ENCODE results near the gene TCERG1L.
"Not testable (repeated sequence)": the region's sequence is repeated elsewhere in the genome, so short reads cannot be mapped to it uniquely, and the experiment has no call there.

The TCERG1L gene

DNA sequence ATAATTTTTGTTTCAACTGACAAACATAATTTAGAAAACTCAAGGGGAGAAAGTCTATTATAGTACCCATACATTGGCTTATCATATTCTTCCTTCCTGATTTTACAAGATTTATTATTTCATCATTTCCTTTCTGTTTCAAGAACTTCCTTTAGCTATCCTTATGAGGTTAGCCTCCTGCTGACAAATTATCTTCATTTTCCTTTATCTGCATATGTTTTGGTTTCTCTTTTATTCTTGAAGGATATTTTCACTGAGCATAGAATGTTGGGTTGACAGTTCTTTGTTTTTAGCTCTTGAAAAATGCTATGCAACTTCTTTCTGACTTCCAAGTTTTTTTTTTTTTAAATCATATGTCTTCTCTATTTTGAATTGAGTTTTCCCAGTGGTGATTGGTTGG lies 21.3 kb upstream of the TCERG1L start:
- no peak for TF ChIP-seq JUND (IDR thresholded peaks at IDR 0.05; ENCODE audit: low read depth)
- in situ Hi-C loops (cut with HindIII; ENCODE audit: low pct_unique_long_range_greater_than_20kb, low sequenced_read_pairs) = no loop called here
- DNase-seq (ENCODE audit: low read depth in 1 of 2, low spot score in 1 of 2) = no peak

DNA sequence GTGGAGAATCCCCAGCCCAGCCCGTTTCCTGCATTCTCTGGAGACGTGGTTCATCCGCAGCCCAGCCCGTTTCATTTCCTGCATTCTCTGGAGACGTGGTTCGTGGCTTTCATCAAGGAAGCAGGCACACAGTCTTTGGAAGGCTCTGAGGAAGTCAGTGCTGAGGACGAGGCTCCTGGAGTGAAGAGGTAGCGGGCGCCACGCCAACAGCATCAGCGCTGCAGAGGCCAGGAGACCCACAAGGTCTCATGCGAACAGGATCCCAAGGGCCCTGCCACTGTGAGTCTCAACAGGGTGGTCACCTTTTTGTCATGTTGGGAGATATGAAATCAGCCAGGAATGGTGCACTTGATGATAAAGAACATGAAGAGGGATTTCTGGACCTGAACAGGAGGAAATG lies 12.4 kb upstream of the TCERG1L start:
- in situ Hi-C loops (cut with HindIII; ENCODE audit: low pct_unique_long_range_greater_than_20kb, low sequenced_read_pairs) = no loop called here
- no peak for DNase-seq (ENCODE audit: low read depth in 1 of 2, low spot score in 1 of 2)
- TF ChIP-seq JUND (IDR thresholded peaks at IDR 0.05; ENCODE audit: low read depth) = no peak

DNA sequence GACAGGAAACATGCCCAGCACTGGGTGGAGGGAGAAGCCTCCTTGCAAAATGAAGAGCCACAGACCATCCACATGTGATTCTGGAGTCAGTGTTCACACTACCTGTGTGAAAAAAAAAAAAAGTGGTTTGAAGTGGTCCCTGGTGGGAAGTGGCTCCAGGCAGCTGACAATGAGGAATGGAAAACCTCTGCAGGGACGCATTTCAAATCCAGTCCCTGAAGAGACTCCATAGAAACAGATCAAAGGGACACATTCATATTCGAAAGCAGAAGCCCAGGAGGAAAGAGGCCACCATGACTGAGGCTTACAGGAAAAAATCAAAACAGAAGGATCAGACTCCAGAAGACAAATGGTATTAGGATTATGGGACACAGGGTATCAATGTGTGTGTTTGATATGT lies 11.5 kb upstream of the TCERG1L start:
- no peak for DNase-seq (ENCODE audit: low read depth in 1 of 2, low spot score in 1 of 2)
- in situ Hi-C loops (cut with HindIII; ENCODE audit: low pct_unique_long_range_greater_than_20kb, low sequenced_read_pairs) = no loop called here
- TF ChIP-seq JUND (IDR thresholded peaks at IDR 0.05; ENCODE audit: low read depth) = no peak

DNA sequence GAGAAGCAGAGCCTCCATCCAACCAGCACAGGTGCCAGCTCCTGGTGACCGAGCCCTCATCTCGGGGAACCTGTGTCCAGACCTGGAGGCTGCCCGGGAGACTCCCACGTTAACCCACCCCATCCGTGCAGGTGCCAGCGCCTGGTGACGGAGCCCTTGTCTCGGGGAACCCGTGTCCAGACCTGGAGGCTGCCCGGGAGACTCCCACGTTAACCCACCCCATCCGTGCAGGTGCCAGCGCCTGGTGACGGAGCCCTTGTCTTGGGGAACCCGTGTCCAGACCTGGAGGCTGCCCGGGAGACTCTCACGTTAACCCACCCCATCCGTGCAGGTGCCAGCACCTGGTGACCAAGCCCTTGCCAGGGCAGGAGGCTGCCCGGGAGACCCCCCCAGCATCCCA lies 11.1 kb upstream of the TCERG1L start:
- in situ Hi-C loops (cut with HindIII; ENCODE audit: low pct_unique_long_range_greater_than_20kb, low sequenced_read_pairs); DNase-seq (ENCODE audit: low read depth in 1 of 2, low spot score in 1 of 2): not testable (repeated sequence)

DNA sequence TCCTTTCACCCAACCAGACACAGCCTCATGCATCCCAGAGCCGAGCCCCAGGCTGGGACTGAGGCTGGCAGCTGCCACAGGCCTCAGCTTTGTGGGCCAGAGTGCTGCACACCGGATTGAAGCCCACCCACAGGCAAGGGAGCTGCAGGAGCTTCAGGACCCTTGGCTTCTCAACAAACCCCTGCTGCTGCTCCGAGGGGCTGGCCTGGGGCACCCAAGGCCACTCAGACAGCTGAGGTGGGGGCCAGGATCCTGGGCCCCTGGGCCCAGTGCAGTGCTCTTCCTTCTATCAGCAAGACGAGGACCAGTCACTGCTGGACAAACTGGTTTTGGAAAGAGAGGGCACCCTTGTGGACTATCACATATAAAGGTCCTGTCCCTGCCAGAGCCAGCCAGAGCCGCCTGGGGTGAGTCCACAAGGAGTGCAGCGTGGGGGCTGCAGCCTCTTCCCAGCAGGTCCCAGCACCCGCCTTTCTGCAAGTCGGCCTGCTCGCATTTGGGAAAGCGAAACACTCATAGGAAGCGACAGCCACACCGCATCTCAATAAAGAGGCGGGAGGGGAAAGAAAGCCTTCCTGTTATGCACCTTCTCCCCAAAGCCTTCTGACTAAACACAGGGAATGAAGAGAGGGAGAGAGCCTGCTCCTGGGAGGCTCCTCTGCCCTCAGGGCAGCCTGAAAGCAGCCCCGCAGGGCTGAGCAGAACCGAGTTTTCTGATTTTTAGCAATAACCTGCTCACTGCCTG lies 9.5 kb upstream of the TCERG1L start:
- DNase-seq (ENCODE audit: low read depth in 1 of 2, low spot score in 1 of 2) = no peak
- TF ChIP-seq JUND (IDR thresholded peaks at IDR 0.05; ENCODE audit: low read depth) = no peak
- in situ Hi-C loops (cut with HindIII; ENCODE audit: low pct_unique_long_range_greater_than_20kb, low sequenced_read_pairs) = no loop called here

DNA sequence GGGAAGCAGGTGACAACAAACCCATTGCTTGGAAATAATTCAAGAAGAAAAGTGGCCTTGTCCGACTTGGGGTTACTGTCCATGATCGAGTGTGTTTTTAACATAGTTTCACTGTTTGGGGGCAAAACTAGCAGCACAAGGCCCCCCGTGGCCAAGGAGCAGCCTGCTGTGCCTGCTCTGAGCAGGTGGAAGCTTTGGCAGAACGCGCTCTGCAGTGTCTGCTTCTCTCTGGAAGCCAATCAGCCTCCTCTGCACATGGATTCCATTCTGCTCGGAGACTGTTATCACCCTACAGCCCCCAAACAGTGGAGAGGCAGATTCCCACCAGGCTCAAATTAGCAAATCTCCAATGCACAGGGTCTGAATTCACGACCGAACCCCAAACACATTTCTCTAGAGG lies 7.3 kb upstream of the TCERG1L start:
- TF ChIP-seq JUND (IDR thresholded peaks at IDR 0.05; ENCODE audit: low read depth) = no peak
- in situ Hi-C loops (cut with HindIII; ENCODE audit: low pct_unique_long_range_greater_than_20kb, low sequenced_read_pairs) = no loop called here

DNA sequence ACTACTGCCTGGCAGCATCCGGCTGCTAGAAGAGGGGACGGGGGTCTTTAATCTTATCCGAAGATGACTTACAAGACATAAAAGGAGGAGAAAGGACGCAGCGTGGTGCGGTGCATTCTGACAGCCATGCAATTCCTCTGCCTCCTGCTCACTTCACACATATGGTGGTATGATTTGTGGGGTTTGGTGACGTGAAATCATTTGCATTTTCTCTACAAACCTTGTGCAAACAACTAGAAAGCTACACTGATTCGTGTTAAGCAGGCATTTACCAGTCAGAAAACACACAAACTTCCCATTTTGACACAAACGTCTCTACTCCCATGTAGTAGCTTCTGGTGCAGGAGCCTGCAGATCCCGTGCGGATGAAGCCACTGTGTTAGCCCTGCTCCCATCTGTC lies 6.8 kb upstream of the TCERG1L start:
- no peak for DNase-seq (ENCODE audit: low read depth in 1 of 2, low spot score in 1 of 2)
- TF ChIP-seq JUND (IDR thresholded peaks at IDR 0.05; ENCODE audit: low read depth) = no peak
- in situ Hi-C loops (cut with HindIII; ENCODE audit: low pct_unique_long_range_greater_than_20kb, low sequenced_read_pairs) = no loop called here

More for the DNA sequence above, 7.3 kb upstream of the TCERG1L start:
- no peak for DNase-seq (ENCODE audit: low read depth in 1 of 2, low spot score in 1 of 2)

DNA sequence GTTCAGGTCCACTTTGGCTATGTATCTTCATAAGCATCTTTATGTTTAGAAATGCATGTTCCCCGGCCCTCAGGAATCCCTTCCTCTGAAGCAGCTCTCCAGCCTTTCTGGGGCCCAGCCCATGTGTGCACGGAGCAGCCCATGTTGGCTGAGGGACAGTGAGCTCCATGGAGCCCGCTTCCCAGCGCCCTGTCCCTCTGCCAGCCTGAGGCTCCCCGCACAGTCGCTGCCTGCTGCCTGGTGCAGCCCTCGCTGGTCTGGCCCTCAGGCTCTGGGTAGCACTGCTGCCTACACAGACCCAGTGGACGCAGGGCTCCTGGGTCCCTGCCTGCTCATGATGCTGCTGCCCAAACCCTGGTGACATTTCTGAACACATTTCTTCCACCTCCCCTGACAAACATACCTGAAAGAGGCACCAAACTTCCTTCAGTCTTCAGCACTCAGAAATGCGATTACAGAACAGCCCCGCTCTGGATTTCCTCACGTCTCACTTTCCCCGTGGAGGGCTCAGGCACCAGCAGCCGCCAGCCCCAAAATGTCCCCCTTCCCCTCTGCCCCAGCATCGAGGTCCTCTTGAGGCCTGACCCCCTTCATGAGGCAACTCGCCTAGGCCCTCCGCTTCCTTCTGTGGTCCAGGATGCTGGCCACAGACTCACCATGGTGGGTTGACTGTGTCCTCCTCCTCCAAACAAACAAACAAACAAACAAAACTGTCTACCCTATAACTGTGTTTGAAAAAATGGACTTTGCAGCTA lies 5.0 kb upstream of the TCERG1L start:
- in situ Hi-C loops (cut with HindIII; ENCODE audit: low pct_unique_long_range_greater_than_20kb, low sequenced_read_pairs) = no loop called here
- TF ChIP-seq JUND (IDR thresholded peaks at IDR 0.05; ENCODE audit: low read depth) = no peak
- DNase-seq (ENCODE audit: low read depth in 1 of 2, low spot score in 1 of 2) = no peak

DNA sequence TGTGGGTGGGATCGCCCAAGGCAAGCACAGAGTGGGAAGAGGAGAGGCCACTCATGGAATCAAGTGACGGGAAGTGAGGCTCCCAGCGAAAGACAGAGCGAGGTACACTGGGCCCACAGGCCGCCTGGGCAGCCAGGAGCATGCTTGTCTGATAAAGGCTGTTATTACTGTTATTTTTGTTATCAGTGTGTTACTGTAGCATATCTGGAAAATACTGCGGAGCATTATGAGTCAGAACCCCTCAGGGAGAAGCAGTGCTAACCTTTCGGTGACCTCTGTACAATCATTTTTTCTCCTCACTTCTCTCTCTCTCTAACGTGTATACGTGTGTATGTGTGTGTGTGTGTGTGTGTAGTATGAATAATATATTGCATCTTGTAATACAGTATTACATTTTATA lies 3.8 kb upstream of the TCERG1L start:
- TF ChIP-seq JUND (IDR thresholded peaks at IDR 0.05; ENCODE audit: low read depth) = no peak
- no peak for DNase-seq (ENCODE audit: low read depth in 1 of 2, low spot score in 1 of 2)
- in situ Hi-C loops (cut with HindIII; ENCODE audit: low pct_unique_long_range_greater_than_20kb, low sequenced_read_pairs) = no loop called here

DNA sequence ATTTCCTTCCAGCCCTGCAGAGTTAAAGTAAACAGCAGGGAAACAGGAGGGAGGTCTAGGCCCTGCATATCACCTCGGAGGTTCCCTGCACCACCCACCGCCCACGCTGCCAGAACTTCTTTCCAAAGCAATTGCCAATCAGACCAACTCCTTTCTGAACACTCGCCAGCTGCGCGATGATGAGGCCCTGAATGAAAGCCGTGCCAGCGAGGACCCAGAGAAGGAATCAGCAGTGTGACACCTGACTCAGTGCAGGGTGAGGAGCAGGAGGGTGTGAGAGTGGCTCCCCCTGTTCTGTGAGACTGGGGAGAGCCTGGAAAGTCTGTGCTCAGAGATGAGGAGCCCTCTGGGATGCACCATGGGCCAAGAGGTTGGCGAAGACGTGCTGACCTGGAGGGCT lies 3.3 kb upstream of the TCERG1L start:
- no peak for DNase-seq (ENCODE audit: low read depth in 1 of 2, low spot score in 1 of 2)
- TF ChIP-seq JUND (IDR thresholded peaks at IDR 0.05; ENCODE audit: low read depth) = no peak
- in situ Hi-C loops (cut with HindIII; ENCODE audit: low pct_unique_long_range_greater_than_20kb, low sequenced_read_pairs) = no loop called here

DNA sequence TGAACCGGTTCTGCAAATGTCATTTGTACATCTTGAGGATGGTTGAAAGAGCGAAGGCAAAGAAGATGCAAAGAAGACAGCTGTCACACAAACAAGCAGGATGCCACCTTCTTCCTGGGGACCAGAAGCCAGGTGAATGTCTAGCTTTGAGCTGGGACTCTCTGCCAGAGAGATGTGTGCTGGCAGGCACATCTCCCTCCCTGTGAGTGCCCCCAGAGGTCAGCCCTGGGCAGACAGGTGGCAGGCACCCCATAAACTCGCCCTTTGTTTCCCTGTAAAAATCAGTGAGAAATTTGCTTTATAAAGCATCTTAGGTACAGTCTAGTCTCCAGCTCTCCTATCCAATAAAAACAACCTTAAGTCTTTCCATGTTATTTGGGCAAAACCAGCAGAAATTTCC lies 2.6 kb upstream of the TCERG1L start:
- no peak for DNase-seq (ENCODE audit: low read depth in 1 of 2, low spot score in 1 of 2)
- no peak for TF ChIP-seq JUND (IDR thresholded peaks at IDR 0.05; ENCODE audit: low read depth)
- in situ Hi-C loops (cut with HindIII; ENCODE audit: low pct_unique_long_range_greater_than_20kb, low sequenced_read_pairs) = no loop called here

DNA sequence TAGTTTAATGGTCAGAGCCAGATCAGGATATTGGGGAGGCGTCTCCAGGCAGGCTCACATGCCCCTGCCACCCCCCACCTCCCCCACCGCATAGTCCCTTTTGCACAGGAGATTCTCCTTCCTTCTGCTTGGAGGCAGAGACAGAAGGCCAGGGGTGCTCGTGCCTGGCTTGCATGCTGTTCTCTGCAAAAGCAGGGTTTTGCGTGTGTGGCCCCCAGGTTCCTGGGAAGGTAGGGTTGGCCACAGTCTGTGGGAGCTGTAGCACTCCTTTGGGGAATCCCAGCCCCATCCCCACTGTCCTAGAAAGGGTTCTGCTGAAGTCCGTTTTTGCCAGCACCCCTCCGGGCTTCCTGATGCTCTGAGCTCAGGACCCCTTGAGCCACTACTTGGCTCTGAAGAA lies 1.9 kb upstream of the TCERG1L start:
- no peak for DNase-seq (ENCODE audit: low read depth in 1 of 2, low spot score in 1 of 2)
- no peak for TF ChIP-seq JUND (IDR thresholded peaks at IDR 0.05; ENCODE audit: low read depth)
- in situ Hi-C loops (cut with HindIII; ENCODE audit: low pct_unique_long_range_greater_than_20kb, low sequenced_read_pairs) = no loop called here

DNA sequence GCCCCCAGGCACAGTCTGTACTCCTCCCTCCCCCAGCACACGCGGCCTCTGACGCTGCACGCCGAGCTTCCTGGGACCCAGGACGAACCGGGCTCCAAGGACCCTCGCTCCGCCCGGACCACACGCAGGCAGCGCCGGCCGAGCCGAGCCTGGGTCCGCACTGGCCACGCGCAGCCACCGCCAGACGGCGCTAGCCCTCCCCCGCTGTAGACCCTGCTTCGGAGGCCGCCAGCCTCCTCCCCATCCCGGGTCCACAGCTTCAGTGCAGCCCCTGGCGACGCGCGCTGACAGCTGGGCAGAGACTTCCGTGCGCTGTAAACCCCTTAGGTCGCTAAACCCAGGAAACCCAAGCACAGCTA lies 936 bp upstream of the TCERG1L start:
- no peak for TF ChIP-seq JUND (IDR thresholded peaks at IDR 0.05; ENCODE audit: low read depth)
- no peak for DNase-seq (ENCODE audit: low read depth in 1 of 2, low spot score in 1 of 2)
- in situ Hi-C loops (cut with HindIII; ENCODE audit: low pct_unique_long_range_greater_than_20kb, low sequenced_read_pairs) = no loop called here

DNA sequence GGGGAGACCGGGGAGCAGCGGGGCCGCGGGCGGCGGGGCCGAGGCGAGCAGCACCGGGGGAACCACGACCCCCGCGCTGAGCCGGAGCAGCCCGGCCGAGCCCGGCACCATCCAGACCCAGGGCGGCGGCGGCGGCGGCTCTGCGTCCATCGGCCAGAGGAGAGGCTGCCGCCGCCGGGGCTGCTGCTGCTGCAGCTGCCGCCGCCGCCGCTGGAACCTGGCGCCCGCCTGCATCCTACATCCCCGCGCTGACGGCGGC lies 190 bp downstream of the TCERG1L start:
- DNase-seq (ENCODE audit: low read depth in 1 of 2, low spot score in 1 of 2) = no peak
- in situ Hi-C loops (cut with HindIII; ENCODE audit: low pct_unique_long_range_greater_than_20kb, low sequenced_read_pairs) = no loop called here
- no peak for TF ChIP-seq JUND (IDR thresholded peaks at IDR 0.05; ENCODE audit: low read depth)
